ENCODE data around the gene ZNF135.
A peak's percentile ranks its signal among the peaks of the same experiment; 100 is the strongest.

Gene ZNF135

DNA sequence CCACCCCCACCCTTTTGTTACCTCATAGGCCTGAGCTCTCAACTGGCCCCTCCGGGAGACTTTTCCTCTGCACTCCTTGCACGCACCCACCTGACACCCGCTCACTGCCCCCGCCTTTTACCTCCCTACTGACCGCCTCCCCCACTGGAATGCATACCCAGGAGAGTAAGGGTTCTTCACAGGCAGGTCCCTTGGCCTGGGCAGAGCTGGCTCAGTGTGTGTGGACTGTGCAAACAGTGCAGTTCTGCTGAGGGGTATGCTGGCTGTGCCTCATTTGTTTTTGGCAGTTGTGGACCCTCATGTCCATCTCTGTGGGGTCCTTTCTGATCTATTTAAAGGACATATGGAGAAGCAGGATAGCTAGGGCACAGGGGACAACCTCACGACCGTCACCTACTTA lies 34.0 kb downstream of the ZNF135 start:
- Histone ChIP-seq H3K4me3 (no peak overlapping the region), H4K20me1 (no peaks in the 10 kb centered on the region)

GRCh38 chr19:58095328-58095727 lies 36.2 kb downstream of the ZNF135 start:
- peaks cover 24 to 63% (median 49%) of the 10 kb centered on the region in 11 experiments for H3K36me3 ChIP-seq
- H4K20me1 ChIP-seq: no peaks in the 10 kb centered on the region
- H3K9me3 ChIP-seq (replicated peaks in 1 of 11): peaks cover 59 to 92% (median 80%) of the 10 kb centered on the region in 11 experiments
- H3K4me3 ChIP-seq: peak overlapping the region in 1 of 10 experiments; percentile 14; a peak in 1 of 20 replicates
- H3K9ac ChIP-seq: no peak overlapping the region
- H3K4me1 ChIP-seq: peaks cover 6 to 13% (median 12%) of the 10 kb centered on the region in 10 experiments; a peak in 19 of 20 replicates
- no peak overlapping the region for H3K27ac ChIP-seq
- H3K4me2 ChIP-seq: no peak overlapping the region
- TF ChIP-seq Cebpa-rat (IDR thresholded peaks at IDR 0.05): no peak
- H3K27me3 ChIP-seq: no peaks in the 10 kb centered on the region

More for the DNA sequence above, 34.0 kb downstream of the ZNF135 start:
- peaks cover 68 to 94% (median 88%) of the 10 kb centered on the region in 11 experiments for H3K9me3 ChIP-seq (replicated peaks in 1 of 11)
- H3K4me1 ChIP-seq: peaks cover 6 to 9% (median 7%) of the 10 kb centered on the region in 10 experiments; a peak in 18 of 20 replicates
- no peak overlapping the region for H3K27ac ChIP-seq
- peaks cover 41 to 82% (median 68%) of the 10 kb centered on the region in 11 experiments for H3K36me3 ChIP-seq
- no peaks in the 10 kb centered on the region for H3K27me3 ChIP-seq
- no peak for TF ChIP-seq Cebpa-rat (IDR thresholded peaks at IDR 0.05)
- no peak overlapping the region for H3K9ac ChIP-seq
- no peak overlapping the region for H3K4me2 ChIP-seq

- TF ChIP-seq Cebpa-rat (IDR thresholded peaks at IDR 0.05): no peak
- H3K4me2 ChIP-seq: peak overlapping the region; percentile 74 to 96 (median 81)
- peaks cover 60 to 92% (median 81%) of the 10 kb centered on the region in 11 experiments for H3K9me3 ChIP-seq (replicated peaks in 1 of 11)
- no peaks in the 10 kb centered on the region for H4K20me1 ChIP-seq
- peak overlapping the region; percentile 86 to 98 (median 95); a peak in 19 of 20 replicates for H3K4me3 ChIP-seq
- peak overlapping the region in 4 of 11 experiments; percentile 61 to 100 (median 79); a peak in 6 of 22 replicates for H3K9ac ChIP-seq
- H3K27me3 ChIP-seq: no peaks in the 10 kb centered on the region
- peaks cover 15 to 48% (median 41%) of the 10 kb centered on the region in 11 experiments for H3K36me3 ChIP-seq
- peaks cover 6 to 13% (median 12%) of the 10 kb centered on the region in 10 experiments; a peak in 19 of 20 replicates for H3K4me1 ChIP-seq
- peak overlapping the region in 6 of 11 experiments; percentile 41 to 100 (median 72); a peak in 8 of 22 replicates for H3K27ac ChIP-seq
These were observed 37.8 kb downstream of the ZNF135 start for GRCh38 chr19:58096884-58097283.

DNA sequence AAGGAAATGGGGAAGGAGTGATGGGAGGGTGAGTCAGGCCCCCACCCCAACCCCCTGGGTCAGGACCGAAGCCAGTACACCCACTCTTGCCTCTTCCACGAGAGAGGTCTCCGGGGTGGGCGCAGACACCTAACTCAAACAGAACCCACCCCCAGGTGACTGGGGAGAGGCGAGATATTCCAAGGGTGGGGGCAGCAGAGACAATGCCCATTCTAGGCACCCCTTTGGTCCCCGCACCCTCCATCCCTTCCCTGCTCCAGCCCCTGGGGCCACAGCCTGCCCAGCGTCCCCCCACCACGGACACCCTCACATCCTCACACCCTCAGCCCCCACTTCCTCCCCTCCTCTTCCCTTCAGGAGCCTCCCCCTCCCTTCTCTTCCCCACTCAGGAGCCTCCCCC lies 38.3 kb downstream of the ZNF135 start:
- Histone ChIP-seq H3K9me3 (replicated peaks in 1 of 11) (peaks cover 63 to 92% (median 81%) of the 10 kb centered on the region in 11 experiments), H3K36me3 (peaks cover 11 to 43% (median 36%) of the 10 kb centered on the region in 11 experiments; a peak in 21 of 22 replicates), H3K27me3 (no peaks in the 10 kb centered on the region), H4K20me1 (no peaks in the 10 kb centered on the region), H3K4me3 (peak overlapping the region; percentile 86 to 98 (median 95)), H3K4me1 (peaks cover 6 to 13% (median 12%) of the 10 kb centered on the region in 10 experiments; a peak in 19 of 20 replicates), H3K27ac (peak overlapping the region in 9 of 11 experiments; percentile 34 to 100 (median 84); a peak in 12 of 22 replicates), H3K9ac (peak overlapping the region in 10 of 11 experiments; percentile 26 to 100 (median 86); a peak in 15 of 22 replicates), H3K4me2 (peak overlapping the region; percentile 74 to 96 (median 81))
- TF ChIP-seq Cebpa-rat (IDR thresholded peaks at IDR 0.05): no peak

DNA sequence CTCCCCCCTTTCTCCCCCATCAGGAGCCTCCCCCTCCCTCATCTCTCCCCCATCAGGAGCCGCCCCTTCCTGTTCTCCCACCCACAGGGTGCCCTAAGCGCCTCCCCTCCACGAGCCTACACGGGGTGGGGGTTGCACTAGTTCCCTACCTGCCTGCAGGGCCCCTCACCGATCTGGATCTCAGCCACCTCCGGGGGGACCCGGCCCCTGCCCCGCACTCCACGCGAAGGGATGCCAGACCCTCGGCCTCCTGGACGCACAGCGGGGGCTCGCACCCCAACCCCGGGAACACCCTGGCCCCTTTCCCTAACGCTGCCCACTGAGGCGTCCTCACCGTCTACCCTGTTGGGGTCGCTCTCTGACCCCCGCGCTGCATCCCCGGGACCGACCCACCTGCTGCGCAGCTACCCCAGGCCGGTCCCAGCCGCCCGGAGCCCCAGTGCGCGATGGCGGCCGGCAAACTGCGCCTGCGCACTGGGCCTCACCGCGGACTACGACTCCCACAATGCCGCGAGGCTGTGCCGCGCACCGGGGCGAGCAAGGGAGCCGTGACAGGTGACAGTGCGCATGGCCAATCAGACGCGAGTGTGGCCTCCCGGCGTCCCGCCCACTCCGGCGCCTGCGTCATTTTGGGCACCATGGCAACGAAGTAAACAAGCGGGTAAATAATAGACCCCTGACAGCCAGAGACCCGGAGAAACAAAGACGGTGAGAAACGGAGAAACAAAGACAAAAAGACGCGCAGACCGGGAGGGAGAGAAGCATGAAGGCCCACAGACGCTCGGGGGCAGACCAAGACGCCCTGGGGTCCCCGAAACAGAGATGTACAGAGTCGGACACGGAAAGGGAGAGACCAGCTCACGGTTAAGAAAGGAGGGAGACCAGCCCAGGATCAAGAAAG lies 38.9 kb downstream of the ZNF135 start, which contains the start of gene ZSCAN18:
TSS of gene ZSCAN18 (minus strand) at position 451 of the 901 bp plus-strand sequence. CDS start 7,964 bp downstream, outside the sequence.
- TF ChIP-seq Cebpa-rat (IDR thresholded peaks at IDR 0.05): no peak
- Histone ChIP-seq H3K9ac (peak within 1 kb of the TSS; percentile 83 to 100 (median 90)), H3K36me3 (peaks cover 9 to 37% (median 31%) of the 10 kb centered on the region in 11 experiments; a peak in 21 of 22 replicates), H3K27ac (peak within 1 kb of the TSS; percentile 79 to 100 (median 85)), H3K4me2 (peak within 1 kb of the TSS; percentile 74 to 96 (median 85)), H3K27me3 (no peaks in the 10 kb centered on the region), H3K4me3 (peak within 1 kb of the TSS; percentile 86 to 98 (median 95)), H4K20me1 (no peaks in the 10 kb centered on the region), H3K4me1 (peaks cover 6 to 13% (median 12%) of the 10 kb centered on the region in 10 experiments; a peak in 19 of 20 replicates), H3K9me3 (replicated peaks in 1 of 11) (peaks cover 69 to 92% (median 82%) of the 10 kb centered on the region in 11 experiments)

GRCh38 chr19:58098682-58098998 lies 39.6 kb downstream of the ZNF135 start:
- peak overlapping the region; percentile 73 to 93 (median 80) for H3K4me2 ChIP-seq
- peak overlapping the region; percentile 39 to 100 (median 84); a peak in 19 of 22 replicates for H3K27ac ChIP-seq
- peaks cover 72 to 92% (median 82%) of the 10 kb centered on the region in 11 experiments for H3K9me3 ChIP-seq (replicated peaks in 1 of 11)
- H3K9ac ChIP-seq: peak overlapping the region; percentile 83 to 100 (median 90)
- H3K4me1 ChIP-seq: peaks cover 6 to 13% (median 12%) of the 10 kb centered on the region in 10 experiments; a peak in 19 of 20 replicates
- TF ChIP-seq Cebpa-rat (IDR thresholded peaks at IDR 0.05): no peak
- H4K20me1 ChIP-seq: no peaks in the 10 kb centered on the region
- peak overlapping the region; percentile 86 to 98 (median 95) for H3K4me3 ChIP-seq
- peaks cover 9 to 31% (median 25%) of the 10 kb centered on the region in 11 experiments; a peak in 20 of 22 replicates for H3K36me3 ChIP-seq
- H3K27me3 ChIP-seq: no peaks in the 10 kb centered on the region

DNA sequence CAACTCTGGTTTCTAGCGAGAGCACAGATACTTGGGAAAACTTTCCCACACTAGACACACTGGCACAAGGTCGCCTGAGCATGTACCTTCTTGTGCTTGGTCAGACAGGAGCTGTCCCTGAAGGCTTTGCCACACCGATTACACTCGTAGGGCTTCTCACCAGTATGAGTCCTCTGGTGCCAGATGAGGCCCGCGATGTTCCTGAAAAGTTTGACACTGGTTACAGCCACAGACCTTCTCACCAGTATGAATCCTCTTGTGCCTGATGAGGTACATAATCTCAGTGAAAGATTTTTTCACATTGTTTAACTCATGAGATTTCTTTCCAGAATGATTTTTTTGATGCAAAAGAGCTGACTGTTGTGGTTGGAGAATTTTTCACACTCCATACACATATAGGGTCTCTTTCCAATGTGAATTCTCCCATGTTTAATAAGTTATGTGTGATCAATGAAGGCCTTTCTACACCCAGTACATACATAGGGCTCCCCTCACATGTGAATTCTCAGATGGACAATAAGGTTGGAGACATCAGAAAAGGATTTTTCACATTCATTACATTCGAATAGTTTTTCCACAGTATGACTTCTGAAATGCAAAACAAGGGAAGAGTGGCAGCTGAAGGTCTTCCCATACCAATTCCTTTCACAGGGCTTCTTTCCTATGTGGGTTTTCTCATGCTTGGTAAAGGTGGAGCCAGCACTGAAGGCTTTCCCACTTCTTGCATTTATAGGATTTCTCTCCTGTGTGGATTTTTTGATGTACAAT lies 48.9 kb downstream of the ZNF135 start:
- Histone ChIP-seq H3K27ac (no peak overlapping the region), H3K4me2 (no peak overlapping the region), H3K27me3 (no peaks in the 10 kb centered on the region), H3K9me3 (replicated peaks in 1 of 11) (peaks cover 97 to 99% (median 98%) of the 10 kb centered on the region in 11 experiments), H3K36me3 (peaks cover 0 to 3% (median 0%) of the 10 kb centered on the region in 11 experiments; a peak in 1 of 22 replicates), H3K9ac (no peak overlapping the region), H4K20me1 (no peaks in the 10 kb centered on the region), H3K4me3 (peak overlapping the region in 4 of 10 experiments; percentile 6 to 23 (median 20); a peak in 4 of 20 replicates), H3K4me1 (no peaks in the 10 kb centered on the region)
- TF ChIP-seq Cebpa-rat (IDR thresholded peaks at IDR 0.05): no peak

GRCh38 chr19:58108546-58108817 lies 49.4 kb downstream of the ZNF135 start:
- Histone ChIP-seq H3K4me1 (no peaks in the 10 kb centered on the region), H3K9ac (no peak overlapping the region), H3K36me3 (peaks cover 0 to 3% (median 0%) of the 10 kb centered on the region in 11 experiments; a peak in 1 of 22 replicates), H4K20me1 (no peaks in the 10 kb centered on the region), H3K9me3 (replicated peaks in 1 of 11) (peaks cover 97 to 99% (median 98%) of the 10 kb centered on the region in 11 experiments), H3K27ac (no peak overlapping the region), H3K4me2 (no peak overlapping the region), H3K27me3 (no peaks in the 10 kb centered on the region), H3K4me3 (peak overlapping the region in 2 of 10 experiments; percentile 6 to 23; a peak in 2 of 20 replicates)
- no peak for TF ChIP-seq Cebpa-rat (IDR thresholded peaks at IDR 0.05)

Data from BLaER1 treated with 17β-estradiol and CSF1 and Interleukin-3, amounts not matched to agents 10 nM and 100 nM (cell line).